GM23338 (cell line): ENCODE data around the gene TYMS.

Experiments used
- CREB1 ChIP-seq: fragments of 250-450 bp; sonication (Bioruptor Pico); IDR thresholded peaks from 2 replicates; pipeline ENCODE4 v1.5.0; 2020; ENCODE audit warnings: low read depth, mild to moderate bottlenecking, moderate library complexity
- CTCF ChIP-seq, 2 experiments: fragments of 200-600 bp in 1 of 2; sonication (generic) in 1 of 2; conservative IDR thresholded peaks; 2 replicates each; pipeline versions ENCODE4 v1.5.1 to v1.6.1; 2016 to 2017; ENCODE audit warnings: antibody characterized with exemption in 2 of 2, low read depth in 2 of 2, mild to moderate bottlenecking in 2 of 2, moderate library complexity in 1 of 2
- ETS1 ChIP-seq: IDR thresholded peaks from 2 replicates; pipeline ENCODE4 v1.6.1; 2016; ENCODE audit warnings: antibody characterized with exemption
- EZH2 ChIP-seq: fragments of 200-600 bp; sonication (generic); IDR thresholded peaks from one replicate; pipeline ENCODE4 v1.8.0; 2017; ENCODE audit warnings: antibody characterized with exemption, mild to moderate bottlenecking, low read depth; ENCODE audit not compliant: unreplicated experiment
- POLR2AphosphoS5 ChIP-seq: IDR thresholded peaks from 2 replicates; pipeline ENCODE4 v1.6.1; 2016; ENCODE audit warnings: antibody characterized with exemption, low read depth
- STAT1 ChIP-seq: IDR thresholded peaks from one replicate; pipeline ENCODE4 v1.6.1; 2016; ENCODE audit warnings: antibody characterized with exemption; ENCODE audit not compliant: unreplicated experiment
- ZNF462 ChIP-seq: fragments of 250-450 bp; sonication (Bioruptor Pico); IDR thresholded peaks from 2 replicates; pipeline ENCODE4 v1.5.0; 2020; ENCODE audit warnings: mild to moderate bottlenecking, moderate library complexity

- TF ChIP-seq CTCF (conservative IDR thresholded peaks at IDR 0.05; ENCODE audit: low read depth in 2 of 2) (peak in 1 of 2 experiments; percentile 38; a peak in 2 of 4 replicates), STAT1 (no peak), ETS1 (no peak), EZH2 (no peak), CREB1 (CRISPR knock-in tag) (peak; percentile 44), ZNF462 (CRISPR knock-in tag) (no peak), POLR2AphosphoS5 (no peak; the same call in 1 of the 2 replicates)
These were observed 54.4 kb downstream of the TYMS start for GRCh38 chr18:711657-712400.
